H9 (cell line): ENCODE measurements around the gene STAC. TPM values are rescaled to one million over a fixed set of nuclear protein-coding genes. Genes with fewer than 3 reads are reported as not detected.

Experiments used
- DNase-seq: peaks from one replicate; pipeline ENCODE4 v3.0.0-alpha.2; 2017
- H2AFZ ChIP-seq: one replicate; pipeline ENCODE4 v1.6.1; 2013; ENCODE audit warnings: mild to moderate bottlenecking, low read length, control low read depth, moderate library complexity
- H2AK5ac ChIP-seq: 2 replicates; pipeline ENCODE4 v1.6.1; 2013; ENCODE audit warnings: low read length, control low read depth, mixed read lengths; ENCODE audit not compliant: insufficient read length
- H2BK120ac ChIP-seq: one replicate; pipeline ENCODE4 v1.6.1; 2013; ENCODE audit warnings: low read depth, mild to moderate bottlenecking, low read length, control low read depth, inconsistent platforms; ENCODE audit not compliant: poor library complexity, severe bottlenecking
- H2BK12ac ChIP-seq: 2 replicates; pipeline ENCODE4 v1.6.1; 2013; ENCODE audit warnings: low read length, control low read depth, mixed read lengths, low read depth; ENCODE audit not compliant: insufficient read length
- H2BK15ac ChIP-seq: 2 replicates; pipeline ENCODE4 v1.6.1; 2013; ENCODE audit warnings: low read depth, low read length, control low read depth
- H2BK20ac ChIP-seq: one replicate; pipeline ENCODE4 v1.6.1; 2013; ENCODE audit warnings: low read depth, mild to moderate bottlenecking, low read length, control low read depth, inconsistent platforms; ENCODE audit not compliant: poor library complexity, severe bottlenecking
- H2BK5ac ChIP-seq: 2 replicates; pipeline ENCODE4 v1.6.1; 2013; ENCODE audit warnings: low read length, control low read depth, mixed read lengths; ENCODE audit not compliant: insufficient read length
- H3K14ac ChIP-seq: 2 replicates; pipeline ENCODE4 v1.6.1; 2013; ENCODE audit warnings: low read length, control low read depth; ENCODE audit not compliant: insufficient read depth
- H3K18ac ChIP-seq: 2 replicates; pipeline ENCODE4 v1.6.1; 2013; ENCODE audit warnings: low read depth, mild to moderate bottlenecking, mixed read lengths, low read length, control low read depth; ENCODE audit not compliant: insufficient read length
- H3K23ac ChIP-seq: 2 replicates; pipeline ENCODE4 v1.6.1; 2013; ENCODE audit warnings: low read length, control low read depth, mixed read lengths, low read depth; ENCODE audit not compliant: insufficient read length
- H3K23me2 ChIP-seq: 2 replicates; pipeline ENCODE4 v1.6.1; 2013; ENCODE audit warnings: low read depth, mild to moderate bottlenecking, mixed read lengths, low read length, control low read depth; ENCODE audit not compliant: insufficient read length, poor library complexity, severe bottlenecking
- H3K27ac ChIP-seq: 2 replicates; pipeline ENCODE4 v1.5.1; 2013; ENCODE audit warnings: low read length, control low read depth, mixed read lengths, low read depth; ENCODE audit not compliant: insufficient read length
- H3K27me3 ChIP-seq: 2 replicates; pipeline ENCODE4 v1.6.1; 2013; ENCODE audit warnings: low read length, control low read depth, inconsistent platforms; ENCODE audit not compliant: insufficient read depth
- H3K4ac ChIP-seq: 2 replicates; pipeline ENCODE4 v1.6.1; 2013; ENCODE audit warnings: low read depth, mild to moderate bottlenecking, control low read depth, inconsistent platforms, low read length, moderate library complexity
- H3K4me1 ChIP-seq: 2 replicates; pipeline ENCODE4 v1.6.1; 2013; ENCODE audit warnings: low read length, control low read depth, inconsistent platforms; ENCODE audit not compliant: insufficient read depth
- H3K4me2 ChIP-seq: 2 replicates; pipeline ENCODE4 v1.6.1; 2013; ENCODE audit warnings: low read length, control low read depth, mixed read lengths; ENCODE audit not compliant: insufficient read length, insufficient read depth
- H3K56ac ChIP-seq: 2 replicates; pipeline ENCODE4 v1.6.1; 2013; ENCODE audit warnings: low read depth, mild to moderate bottlenecking, mixed read lengths, low read length, control low read depth; ENCODE audit not compliant: insufficient read length
- H3K79me1 ChIP-seq: 2 replicates; pipeline ENCODE4 v1.6.1; 2013; ENCODE audit warnings: low read depth, mild to moderate bottlenecking, moderate library complexity, low read length, control low read depth, inconsistent platforms; ENCODE audit not compliant: insufficient read depth, poor library complexity, severe bottlenecking
- H3K79me2 ChIP-seq: 2 replicates; pipeline ENCODE4 v1.6.1; 2013; ENCODE audit warnings: low read length, control low read depth, inconsistent platforms; ENCODE audit not compliant: insufficient read depth
- H3K9ac ChIP-seq: 2 replicates; pipeline ENCODE4 v1.6.1; 2013; ENCODE audit warnings: low read length, control low read depth, mixed read lengths; ENCODE audit not compliant: insufficient read length; ENCODE audit errors: extremely low read depth
- H3K9me3 ChIP-seq: one replicate; pipeline ENCODE4 v1.6.1; 2013; ENCODE audit warnings: low read depth, low read length, inconsistent platforms; ENCODE audit not compliant: control insufficient read depth
- H3T11ph ChIP-seq: one replicate; pipeline ENCODE4 v1.6.1; 2013; ENCODE audit warnings: mild to moderate bottlenecking, low read length, control low read depth, inconsistent platforms
- H4K20me1 ChIP-seq: one replicate; pipeline ENCODE4 v1.6.1; 2013; ENCODE audit not compliant: control insufficient read depth, insufficient read length, insufficient read depth
- H4K5ac ChIP-seq: 2 replicates; pipeline ENCODE4 v1.6.1; 2013; ENCODE audit warnings: low read depth, mild to moderate bottlenecking, mixed read lengths, low read length, control low read depth; ENCODE audit not compliant: insufficient read length
- H4K8ac ChIP-seq: replicated peaks from 2 replicates; pipeline ENCODE4 v1.6.1; 2013; ENCODE audit warnings: low read length, control low read depth, mixed read lengths, low read depth; ENCODE audit not compliant: insufficient read length
- H4K91ac ChIP-seq: 2 replicates; pipeline ENCODE4 v1.6.1; 2013; ENCODE audit warnings: low read depth, mild to moderate bottlenecking, moderate library complexity, mixed read lengths, low read length, control low read depth; ENCODE audit not compliant: insufficient read length
- H3K27ac Mint-ChIP-seq, 3 experiments: 2 replicates in 2 of 3; 3 replicates in 1 of 3; pipeline ENCODE4 v1.8.0; 2020 to 2021; ENCODE audit warnings: mixed read lengths in 3 of 3, mild to moderate bottlenecking in 1 of 3, moderate library complexity in 1 of 3
- H3K27me3 Mint-ChIP-seq: 2 replicates; pipeline ENCODE4 v1.8.0; 2021; ENCODE audit warnings: low read depth, mild to moderate bottlenecking, moderate library complexity, mixed read lengths
- H3K36me3 Mint-ChIP-seq, 3 experiments: 2 replicates in 2 of 3; 3 replicates in 1 of 3; pipeline ENCODE4 v1.8.0; 2020 to 2021; ENCODE audit warnings: low read depth in 3 of 3, mixed read lengths in 3 of 3; ENCODE audit not compliant: insufficient read depth in 1 of 3
- H3K4me1 Mint-ChIP-seq, 2 experiments: 2 replicates each; pipeline ENCODE4 v1.8.0; 2020; ENCODE audit warnings: mixed read lengths in 2 of 2
- H3K4me3 Mint-ChIP-seq, 2 experiments: 2 replicates in 1 of 2; 3 replicates in 1 of 2; pipeline ENCODE4 v1.8.0; 2020 to 2021; ENCODE audit warnings: mild to moderate bottlenecking in 2 of 2, mixed read lengths in 2 of 2, moderate library complexity in 1 of 2
- H3K9me3 Mint-ChIP-seq, 2 experiments: 2 replicates in 1 of 2; 3 replicates in 1 of 2; pipeline ENCODE4 v1.8.0; 2020; ENCODE audit warnings: mild to moderate bottlenecking in 2 of 2, mixed read lengths in 2 of 2, moderate library complexity in 1 of 2
- WGBS: extraction: QIAGEN DNeasy Blood & Tissue Kit; methylation state at CpG from one replicate; pipeline ENCODE4 v1.1.7; 2013; ENCODE audit warnings: missing lambda C conversion rate, low lambda C conversion rate, mixed read lengths; ENCODE audit not compliant: insufficient read length; ENCODE audit errors: extremely low coverage; 5-methylcytosine and 5-hydroxymethylcytosine counted together
- total RNA-seq: library from RNA; stranded (reverse); gene quantifications from 2 replicates; pipeline ENCODE4 v1.2.1, GENCODE V29; 2021
- TF ChIP-seq, protein P1 (sequence below): fragments of 200-600 bp; sonication (generic); conservative IDR thresholded peaks from 3 replicates; pipeline ENCODE4 v1.8.0; 2021; ENCODE audit warnings: antibody characterized with exemption, mild to moderate bottlenecking

STAC gene
- total RNA-seq, 1 experiment from 2014 or later: 3.0 TPM

DNA sequence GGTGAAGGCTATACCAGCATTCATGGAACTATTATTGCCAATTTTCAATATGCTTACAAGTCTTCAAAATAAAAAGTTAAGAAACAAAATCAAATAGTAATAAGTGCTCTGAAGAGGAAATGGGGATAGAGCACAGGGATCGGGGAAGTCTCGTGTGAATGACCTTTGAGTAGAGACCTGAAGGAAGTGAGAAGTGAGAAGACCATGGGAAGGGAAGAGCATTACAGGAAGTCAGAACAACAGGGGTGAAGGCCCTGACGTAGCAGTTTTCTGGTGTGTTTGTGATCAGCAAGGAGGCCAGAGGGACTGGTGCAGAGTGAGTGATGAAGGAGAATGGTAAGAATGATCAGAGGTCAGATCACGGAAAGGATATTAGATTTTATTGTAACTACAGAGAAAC is 48.1 kb downstream of the STAC start:
- H3K9me3 ChIP-seq: no peaks in the 10 kb centered on the region
- Mint-ChIP-seq H3K27ac (peak overlapping the region in 1 of 3 experiments; percentile 6; a peak in 1 of 7 replicates), H3K36me3 (no peaks in the 10 kb centered on the region), H3K4me1 (no peaks in the 10 kb centered on the region), H3K4me3 (no peak overlapping the region), H3K27me3 (no peaks in the 10 kb centered on the region), H3K9me3 (no peaks in the 10 kb centered on the region)
- WGBS: no CpG with 5 or more reads among the region's 4 CpGs
- no peak overlapping the region for H3T11ph ChIP-seq
- TF ChIP-seq, protein P1, sequence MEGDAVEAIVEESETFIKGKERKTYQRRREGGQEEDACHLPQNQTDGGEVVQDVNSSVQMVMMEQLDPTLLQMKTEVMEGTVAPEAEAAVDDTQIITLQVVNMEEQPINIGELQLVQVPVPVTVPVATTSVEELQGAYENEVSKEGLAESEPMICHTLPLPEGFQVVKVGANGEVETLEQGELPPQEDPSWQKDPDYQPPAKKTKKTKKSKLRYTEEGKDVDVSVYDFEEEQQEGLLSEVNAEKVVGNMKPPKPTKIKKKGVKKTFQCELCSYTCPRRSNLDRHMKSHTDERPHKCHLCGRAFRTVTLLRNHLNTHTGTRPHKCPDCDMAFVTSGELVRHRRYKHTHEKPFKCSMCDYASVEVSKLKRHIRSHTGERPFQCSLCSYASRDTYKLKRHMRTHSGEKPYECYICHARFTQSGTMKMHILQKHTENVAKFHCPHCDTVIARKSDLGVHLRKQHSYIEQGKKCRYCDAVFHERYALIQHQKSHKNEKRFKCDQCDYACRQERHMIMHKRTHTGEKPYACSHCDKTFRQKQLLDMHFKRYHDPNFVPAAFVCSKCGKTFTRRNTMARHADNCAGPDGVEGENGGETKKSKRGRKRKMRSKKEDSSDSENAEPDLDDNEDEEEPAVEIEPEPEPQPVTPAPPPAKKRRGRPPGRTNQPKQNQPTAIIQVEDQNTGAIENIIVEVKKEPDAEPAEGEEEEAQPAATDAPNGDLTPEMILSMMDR: no peak
- no peak overlapping the region for H4K91ac ChIP-seq
- H2AK5ac ChIP-seq: no peak overlapping the region
- no peak overlapping the region for H2BK15ac ChIP-seq
- H3K4ac ChIP-seq: no peak overlapping the region
- no peaks in the 10 kb centered on the region for H4K20me1 ChIP-seq
- no peak overlapping the region for H2AFZ ChIP-seq
- H3K9ac ChIP-seq: no peak overlapping the region
- H3K4me2 ChIP-seq: no peak overlapping the region
- no peak overlapping the region for H2BK12ac ChIP-seq
- no peak overlapping the region for H2BK20ac ChIP-seq
- no peak overlapping the region for H4K8ac ChIP-seq
- H3K18ac ChIP-seq: no peak overlapping the region
- no peaks in the 10 kb centered on the region for H3K4me1 ChIP-seq
- no peaks in the 10 kb centered on the region for H3K27me3 ChIP-seq
- H2BK120ac ChIP-seq: no peak overlapping the region
- H3K27ac ChIP-seq: no peak overlapping the region
- no peak overlapping the region for H4K5ac ChIP-seq
- H3K56ac ChIP-seq: no peak overlapping the region
- H2BK5ac ChIP-seq: no peak overlapping the region
- H3K79me1 ChIP-seq: no peaks in the 10 kb centered on the region
- H3K79me2 ChIP-seq: peaks cover 3% of the 10 kb centered on the region; the same call in 1 of the 2 replicates
- DNase-seq: no peak
- no peak overlapping the region for H3K23ac ChIP-seq
- no peaks in the 10 kb centered on the region for H3K23me2 ChIP-seq
- no peak overlapping the region for H3K14ac ChIP-seq
